GM19193 (cell line): ENCODE results near the gene ANKRD36.
"Not testable (repeated sequence)": the region's sequence is repeated elsewhere in the genome, so short reads cannot be mapped to it uniquely, and the experiment has no call there.

Experiments
- POLR2A ChIP-seq: IDR thresholded peaks from 4 replicates; pipeline ENCODE4 v1.6.1; 2011; ENCODE audit not compliant: insufficient read depth, insufficient read length; ENCODE audit errors: extremely low read depth

ANKRD36 gene

DNA sequence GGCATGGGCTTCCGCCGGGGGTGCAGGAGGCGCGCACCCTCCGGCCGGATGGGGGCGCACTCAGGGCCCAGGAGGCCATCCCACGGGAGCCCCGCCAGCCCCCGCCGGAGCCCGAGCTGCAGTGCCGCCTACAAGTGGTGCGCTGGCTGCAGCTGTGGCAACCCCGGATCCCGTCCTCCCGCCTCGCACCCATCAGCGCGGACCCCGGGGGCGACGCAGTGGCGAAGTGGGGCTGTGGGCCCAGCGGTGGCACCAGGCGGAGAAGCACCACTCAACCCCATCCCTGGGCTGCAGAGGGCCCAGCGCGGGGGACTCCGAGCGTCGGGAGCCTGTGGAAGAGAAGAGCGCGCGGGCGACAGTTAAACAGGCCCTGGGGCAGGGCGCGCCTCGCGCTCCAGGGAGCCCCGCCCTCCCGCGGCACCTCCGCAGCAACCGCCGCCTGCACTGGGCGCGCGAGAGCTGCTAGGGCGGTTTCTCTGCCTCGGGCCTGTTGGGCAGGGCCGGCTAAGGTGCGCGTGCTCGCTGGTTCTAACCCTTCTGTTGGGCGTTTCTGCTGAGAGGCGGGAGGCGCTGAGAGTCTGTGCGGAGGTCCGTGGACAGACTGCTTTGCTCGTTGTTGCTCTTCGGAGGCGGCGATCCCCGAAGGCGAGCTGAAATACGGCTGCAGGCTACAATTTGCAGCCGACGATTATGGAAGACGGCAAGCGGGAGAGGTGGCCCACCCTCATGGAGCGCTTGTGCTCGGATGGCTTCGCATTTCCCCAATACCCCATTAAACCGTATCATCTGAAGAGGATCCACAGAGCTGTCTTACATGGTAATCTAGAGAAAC is at the start of gene ANKRD36:
Gene ANKRD36, plus strand, starts transcription at position 104 of the 832 bp plus-strand sequence. Its CDS starts 587 bp downstream, at position 691.
- TF ChIP-seq POLR2A, result peak; percentile 61

DNA sequence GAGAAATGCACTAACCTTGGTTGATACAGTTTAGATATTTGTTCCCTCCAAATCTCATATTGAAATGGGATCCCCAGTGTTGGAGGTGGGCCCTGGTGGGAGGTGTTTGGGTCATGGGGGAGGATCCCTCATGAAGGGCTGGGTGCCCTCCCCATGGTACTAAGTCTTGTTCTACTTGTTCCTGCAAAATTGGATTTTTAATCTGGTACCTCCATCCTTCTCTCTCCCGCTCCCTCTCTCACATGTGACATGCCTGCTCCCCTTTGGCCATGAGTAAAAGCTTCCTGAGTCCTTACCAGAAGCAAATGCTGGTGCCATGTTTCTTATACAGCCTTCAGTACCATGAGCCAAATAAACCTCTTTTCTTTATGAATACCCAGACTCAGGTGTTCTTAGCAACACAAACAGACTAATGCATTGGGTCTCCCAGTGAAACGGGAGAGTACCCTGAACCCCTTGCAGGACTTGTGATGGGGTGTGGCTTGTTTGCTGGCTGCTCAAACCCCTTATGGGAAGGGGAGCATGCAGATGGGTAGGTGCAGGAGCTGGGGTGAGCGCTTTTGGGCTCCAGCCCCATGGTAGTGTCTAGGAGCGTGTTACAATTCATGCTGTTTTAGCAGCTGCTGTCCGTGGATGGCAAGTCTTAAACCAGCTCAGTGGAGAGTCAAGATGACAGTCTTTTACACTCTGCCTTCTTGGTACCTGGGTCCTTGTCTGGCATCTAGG is 45.5 kb upstream of the ANKRD36 start:
- TF ChIP-seq POLR2A, result no peak

DNA sequence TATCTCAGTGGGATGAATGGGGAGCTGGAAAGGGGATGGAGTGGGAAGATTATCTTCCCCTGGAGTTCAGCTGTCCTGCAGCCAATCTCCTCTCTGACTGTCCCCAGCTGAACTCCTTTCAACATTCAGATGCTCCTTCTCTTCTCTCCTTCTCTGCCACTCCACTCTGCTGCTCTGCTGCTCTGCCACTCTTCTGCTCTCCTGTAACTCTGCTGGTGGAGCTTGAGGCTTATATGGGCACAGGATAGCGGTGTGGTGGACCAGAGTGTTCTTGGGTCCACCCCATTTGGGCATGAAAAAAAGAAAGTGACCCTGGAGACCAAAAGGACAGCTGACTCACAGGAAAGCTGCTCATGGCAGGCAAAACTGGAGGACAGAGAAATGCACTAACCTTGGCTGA is 44.9 kb upstream of the ANKRD36 start:
- no peak for TF ChIP-seq POLR2A

DNA sequence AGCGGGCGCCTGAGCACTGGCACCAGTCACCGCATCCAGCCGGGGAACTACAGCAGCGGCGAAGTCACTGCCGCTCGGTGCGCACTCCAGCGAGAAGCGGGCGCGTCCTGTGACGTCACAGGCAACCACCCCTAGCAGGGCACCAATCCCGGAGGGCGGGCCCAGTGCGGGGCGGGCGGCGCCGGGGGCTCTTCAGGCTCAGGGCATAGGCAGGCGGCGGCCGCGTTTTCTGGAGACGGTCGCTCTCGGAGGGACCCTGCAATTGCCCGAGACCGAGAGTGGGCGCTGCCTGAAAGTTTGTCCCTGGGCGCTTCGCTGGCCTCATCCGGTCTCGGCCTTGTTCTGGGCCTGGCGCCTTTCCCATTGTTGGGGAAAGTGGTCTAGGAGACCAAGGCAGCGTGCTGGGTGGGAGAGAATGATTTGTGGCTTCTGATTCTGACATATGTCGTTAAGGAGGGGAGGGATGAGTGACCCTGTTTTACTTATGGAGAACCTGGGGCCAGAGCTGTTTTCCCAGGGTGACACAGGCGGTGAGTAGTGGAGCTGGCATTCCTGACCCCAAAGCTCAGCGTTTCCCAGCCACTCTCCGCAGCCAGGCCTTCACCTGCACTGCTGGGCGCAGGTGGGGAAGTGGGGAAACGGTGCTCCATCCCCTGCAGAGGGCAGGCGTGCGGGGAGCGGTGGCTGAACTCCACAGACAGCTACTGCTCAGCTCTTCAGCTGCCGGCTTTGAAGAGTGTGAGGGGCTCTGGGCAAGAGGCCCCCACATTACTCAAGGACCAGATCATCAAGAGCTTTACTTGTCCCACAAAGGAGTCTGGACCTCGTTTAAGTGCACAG is 18.0 kb upstream of the ANKRD36 start, which contains the start of gene FAHD2B:
Gene FAHD2B, minus strand, starts transcription at position 111 of the 840 bp plus-strand sequence. CDS start 3,176 bp downstream, outside the sequence.
- TF ChIP-seq POLR2A, result not testable (repeated sequence)

DNA sequence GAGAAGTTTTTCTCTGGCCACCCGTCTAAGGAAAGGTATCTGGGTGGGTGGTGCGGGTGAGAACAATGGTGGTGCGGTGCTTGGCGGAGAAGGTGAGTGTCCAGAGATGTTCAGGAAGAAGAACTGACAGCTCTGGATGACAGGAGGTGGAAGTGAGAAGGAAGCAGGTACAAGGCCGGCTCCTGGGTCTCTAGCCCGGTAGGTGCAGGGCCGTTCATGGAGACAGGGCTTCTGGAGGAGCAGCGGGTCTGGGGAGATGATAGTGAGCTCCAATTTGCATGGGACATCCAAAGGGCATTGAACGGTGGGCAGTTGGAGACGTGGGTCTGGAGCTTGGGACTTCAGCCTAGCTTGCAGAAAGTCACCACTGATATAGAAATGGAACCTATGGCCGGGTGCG is 17.3 kb upstream of the ANKRD36 start:
- no peak for TF ChIP-seq POLR2A

DNA sequence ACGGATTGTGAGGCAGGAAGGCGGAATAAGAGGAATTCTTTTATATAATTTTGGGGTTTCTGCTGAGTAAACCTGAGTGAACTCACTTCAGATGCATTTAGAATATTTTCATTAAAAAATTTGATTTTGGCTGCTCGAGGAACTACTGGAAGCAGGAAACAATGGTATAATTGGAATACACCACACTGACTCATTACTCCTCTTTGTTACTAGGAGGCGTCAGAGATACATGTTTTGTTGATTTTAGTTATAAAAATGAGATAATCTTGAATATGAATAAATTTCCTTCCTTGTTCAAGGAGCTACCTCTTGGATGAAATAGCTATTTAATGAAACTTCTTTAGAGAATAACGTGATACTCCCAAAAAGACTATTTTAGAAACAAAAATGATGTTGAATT is 97.4 kb downstream of the ANKRD36 start:
- no peak for TF ChIP-seq POLR2A

DNA sequence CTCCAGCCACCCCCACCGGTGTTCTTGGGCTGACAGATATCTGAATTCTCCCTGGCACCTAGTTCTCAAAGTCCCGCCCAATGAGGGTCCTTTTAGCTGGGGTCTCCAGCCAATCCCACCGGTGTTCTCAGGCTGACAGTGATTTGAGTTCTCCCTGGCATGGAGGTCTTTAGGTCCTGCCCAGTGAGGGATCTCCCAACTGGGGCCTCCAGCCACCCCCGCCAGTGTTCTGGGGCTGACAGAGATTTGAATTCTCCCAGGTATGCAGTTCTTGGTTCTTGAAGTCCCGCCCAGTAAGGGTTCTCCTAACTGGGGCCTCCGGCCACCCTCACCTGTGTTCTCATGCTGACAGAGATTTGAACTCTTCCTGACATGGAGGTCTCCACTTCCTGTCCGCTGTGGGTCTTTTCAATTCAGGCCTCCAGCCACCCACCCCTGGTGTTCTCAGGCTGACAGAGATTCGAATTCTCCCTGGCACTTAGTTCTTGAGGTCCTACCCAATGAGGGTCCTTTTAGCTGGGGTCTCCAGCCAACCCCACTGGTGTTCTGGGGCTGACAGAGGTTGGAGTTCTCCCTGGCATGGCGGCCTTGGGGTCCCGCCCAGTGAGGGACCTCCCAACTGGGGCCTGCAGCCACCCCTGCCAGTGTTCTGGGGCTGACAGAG is 154.6 kb downstream of the ANKRD36 start:
- TF ChIP-seq POLR2A, result no peak
